ENCODE data around the gene NR5A2.
"Not testable (repeated sequence)": the region's sequence is repeated elsewhere in the genome, so short reads cannot be mapped to it uniquely, and the experiment has no call there.

Gene NR5A2

DNA sequence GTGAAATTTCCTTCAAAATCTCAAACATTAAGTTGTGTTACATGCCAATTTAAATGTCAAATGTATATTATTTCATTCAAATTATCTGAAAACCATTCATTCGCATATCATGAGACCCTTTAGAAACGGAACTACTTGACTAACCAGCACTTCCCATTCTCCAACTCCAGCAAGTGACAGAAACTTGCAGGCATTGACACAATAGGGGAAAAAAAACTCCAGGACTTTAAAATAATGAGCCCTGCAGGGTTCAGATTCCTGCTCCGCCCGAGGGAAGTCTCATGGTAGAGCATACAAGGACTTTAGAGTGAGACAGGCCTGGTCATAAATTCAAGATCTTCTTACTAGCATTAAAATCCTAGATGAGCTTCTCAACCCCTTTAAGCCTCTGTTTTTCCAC lies 138.9 kb downstream of the NR5A2 start:
- no peak for DNase-seq

DNA sequence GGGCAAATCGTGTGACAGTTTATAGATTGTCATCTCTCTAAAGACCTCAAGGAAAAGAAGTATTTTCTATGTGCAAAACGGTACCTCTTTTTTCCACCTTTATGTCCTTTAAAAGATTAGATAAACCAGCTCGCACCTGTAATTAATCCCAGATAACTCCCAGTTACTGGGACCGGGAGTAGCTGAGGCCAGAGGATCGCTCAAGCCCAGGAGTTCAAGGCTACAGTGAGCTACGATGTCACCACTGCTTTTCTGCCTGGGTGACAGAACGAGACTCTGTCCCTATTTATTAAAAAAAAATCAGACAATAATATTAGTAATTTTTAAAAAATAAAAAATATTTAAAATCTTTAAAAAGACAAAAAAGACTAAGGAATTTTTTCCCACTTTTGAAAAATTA lies 141.4 kb downstream of the NR5A2 start:
- no peak for DNase-seq

DNA sequence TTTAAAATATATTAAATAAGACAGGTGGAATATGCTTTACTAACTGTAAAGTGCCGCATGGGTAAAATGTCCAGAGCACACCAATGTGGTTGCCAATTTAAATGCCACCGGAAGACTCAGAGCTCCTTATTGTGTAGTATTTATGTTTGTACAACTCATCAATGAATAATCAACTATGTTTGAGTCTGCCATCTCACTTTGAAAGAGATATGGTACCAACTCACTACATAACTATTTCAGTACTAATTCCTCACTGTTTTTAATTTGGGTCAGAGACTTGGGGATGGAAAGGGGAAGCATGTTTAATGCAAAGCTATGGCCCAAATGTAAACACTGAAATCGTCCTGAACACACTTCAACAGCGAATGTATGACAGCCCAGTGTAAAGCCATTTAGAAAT lies 144.8 kb downstream of the NR5A2 start:
- DNase-seq, result no peak

DNA sequence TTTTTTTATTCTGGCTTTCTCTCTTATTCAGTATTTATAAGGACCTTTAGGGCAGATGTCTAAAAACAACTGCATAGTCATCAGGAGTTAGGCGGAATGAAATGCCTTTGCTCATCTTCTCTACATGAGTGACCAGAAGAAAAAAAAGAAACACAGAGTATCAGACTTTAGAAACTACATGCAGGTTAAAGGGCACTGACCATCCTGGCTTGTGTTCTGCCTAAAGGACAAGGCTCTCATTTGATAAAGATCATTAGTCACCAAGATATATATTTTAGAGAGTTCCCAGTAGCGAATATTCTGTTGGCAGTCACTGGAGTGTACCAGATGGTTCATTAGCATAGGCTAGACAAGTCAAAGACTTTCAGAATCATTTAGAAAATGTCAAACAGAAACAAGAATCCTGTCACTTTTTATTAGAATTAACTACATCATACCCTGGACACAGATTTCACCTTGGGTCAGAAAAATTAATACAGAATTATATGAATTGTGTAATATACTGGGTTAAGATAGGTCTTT lies 145.6 kb downstream of the NR5A2 start:
- no peak for DNase-seq

DNA sequence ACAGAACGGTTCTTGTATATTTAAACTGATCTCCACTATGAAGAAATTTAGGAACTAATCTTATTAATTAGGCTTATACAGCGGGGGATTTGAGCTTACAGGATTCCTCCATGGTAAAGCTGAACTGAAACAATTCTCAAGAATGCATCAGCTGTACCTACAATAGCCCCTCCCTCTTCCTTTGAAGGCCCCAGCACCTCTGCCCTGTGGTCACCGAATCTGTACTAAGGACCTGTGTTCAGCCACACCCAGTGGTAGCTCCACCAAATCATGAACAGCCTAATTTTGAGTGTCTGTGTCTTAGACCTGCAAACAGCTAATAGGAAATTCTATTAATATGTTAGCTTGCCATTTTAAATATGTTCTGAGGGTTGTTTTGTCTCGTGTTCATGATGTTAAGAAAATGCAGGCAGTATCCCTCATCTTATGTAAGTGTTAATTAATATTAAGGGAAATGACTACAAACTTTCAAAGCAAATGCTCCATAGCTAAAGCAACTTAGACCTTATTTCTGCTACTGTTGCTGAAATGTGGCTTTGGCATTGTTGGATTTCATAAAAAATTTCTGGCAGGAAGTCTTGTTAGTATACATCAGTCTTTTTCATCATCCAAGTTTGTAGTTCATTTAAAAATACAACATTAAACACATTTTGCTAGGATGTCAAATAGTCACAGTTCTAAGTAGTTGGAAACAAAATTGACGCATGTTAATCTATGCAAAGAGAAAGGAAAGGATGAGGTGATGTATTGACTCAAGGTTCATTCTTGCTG lies 147.2 kb downstream of the NR5A2 start:
- DNase-seq, result no peak

DNA sequence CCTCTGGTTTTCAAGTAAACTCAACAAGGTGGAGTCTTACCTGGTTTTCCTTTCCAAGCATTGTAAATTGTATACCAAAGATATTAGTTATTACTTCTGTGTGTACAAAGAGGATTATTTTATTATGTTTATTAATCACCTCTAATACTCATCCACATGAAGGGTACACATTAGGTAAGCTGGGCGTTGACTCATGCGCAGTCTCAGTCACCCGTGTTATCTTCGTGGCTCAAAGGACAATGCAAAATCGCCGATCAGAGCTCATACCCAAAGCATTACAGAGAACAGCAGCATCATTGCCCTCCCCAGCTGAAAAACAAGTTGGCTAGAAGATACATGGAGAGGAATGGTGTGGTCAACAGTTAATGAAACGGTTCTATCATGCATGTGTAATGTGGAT lies 148.7 kb downstream of the NR5A2 start:
- DNase-seq, result no peak

DNA sequence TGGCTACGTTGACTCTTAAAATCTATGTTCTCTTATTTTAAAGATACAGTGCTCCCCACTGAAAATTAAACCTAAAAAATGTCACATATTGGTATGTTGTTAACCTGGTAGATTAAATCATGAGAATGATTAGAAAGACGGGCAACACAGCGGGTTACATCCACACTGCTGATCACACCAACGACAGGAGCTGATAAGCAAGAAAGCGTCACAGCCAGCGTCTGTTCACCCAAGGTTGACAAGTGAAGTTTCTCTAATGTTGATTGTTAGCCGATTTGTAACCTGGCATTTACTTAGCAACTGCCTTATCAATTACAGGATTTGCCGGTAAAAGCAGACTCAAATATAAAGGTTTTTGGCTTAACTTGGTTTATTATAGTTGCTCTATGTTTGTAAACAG lies 149.3 kb downstream of the NR5A2 start:
- DNase-seq, result no peak

DNA sequence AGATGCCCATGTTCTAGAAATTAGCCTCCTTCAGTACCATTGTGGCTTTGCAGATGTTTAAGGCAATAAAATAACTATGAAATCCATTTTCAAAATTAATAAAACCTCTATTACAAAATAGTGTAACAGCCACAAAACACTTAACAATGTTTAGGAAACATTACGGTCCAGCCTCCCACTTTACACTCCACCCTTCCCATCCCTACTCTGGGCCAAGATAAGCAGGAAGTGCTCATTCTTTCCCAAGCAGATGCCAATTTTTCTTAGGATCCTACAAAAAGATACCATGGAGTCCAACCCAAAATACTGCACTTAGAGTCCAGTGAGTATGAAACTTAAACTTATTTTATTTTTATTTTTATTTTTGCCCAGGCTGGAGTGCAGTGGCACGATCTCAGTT lies 150.8 kb downstream of the NR5A2 start:
- no peak for DNase-seq

DNA sequence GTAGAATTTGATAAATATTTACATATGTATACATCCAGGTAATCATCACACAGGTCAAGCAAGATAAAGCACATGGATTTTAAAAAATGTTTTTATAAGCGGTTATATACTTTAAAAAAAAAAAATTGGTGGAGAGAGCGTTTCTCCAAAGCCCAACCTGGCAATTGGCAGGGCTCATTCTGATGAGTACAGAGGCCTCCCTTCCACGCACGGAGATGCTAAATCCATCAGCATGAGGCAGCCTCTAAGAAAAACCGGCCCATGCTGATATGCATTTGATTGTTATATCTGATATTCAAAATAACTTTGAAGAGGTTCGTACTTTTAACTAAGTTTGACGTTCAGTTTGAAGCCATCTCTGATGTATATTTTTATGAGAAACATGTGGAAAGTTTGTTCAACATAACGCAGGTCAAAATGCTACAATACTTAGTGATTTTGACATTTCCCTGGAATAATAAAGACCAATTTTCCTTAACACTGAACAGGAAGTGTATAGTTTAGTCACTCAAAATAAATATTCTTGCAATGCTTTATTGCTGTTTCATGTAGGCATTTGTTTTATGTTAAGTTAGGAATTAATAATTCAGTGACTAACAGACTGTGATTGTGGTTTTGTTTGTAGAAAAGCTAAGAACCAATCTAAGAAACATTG lies 151.7 kb downstream of the NR5A2 start:
- DNase-seq, result no peak

DNA sequence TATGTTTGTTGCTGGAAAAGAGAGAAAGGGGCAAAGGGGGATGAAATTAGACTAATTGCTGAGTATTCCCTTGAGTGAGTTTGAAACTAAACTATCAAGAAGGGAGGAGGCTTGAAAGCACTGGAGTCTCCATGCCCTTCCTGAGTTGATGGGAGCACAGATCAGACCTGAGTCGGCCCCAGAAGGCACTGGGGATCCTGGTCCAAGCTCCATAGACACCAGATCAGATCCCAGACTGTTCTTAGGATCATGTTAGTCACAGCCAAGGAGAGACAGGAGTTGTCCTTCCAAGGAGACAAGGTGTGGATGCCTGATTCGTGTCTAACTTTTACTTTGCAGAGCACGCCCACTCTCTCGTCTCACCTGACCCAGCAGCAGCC lies 152.3 kb downstream of the NR5A2 start:
- DNase-seq, result no peak

DNA sequence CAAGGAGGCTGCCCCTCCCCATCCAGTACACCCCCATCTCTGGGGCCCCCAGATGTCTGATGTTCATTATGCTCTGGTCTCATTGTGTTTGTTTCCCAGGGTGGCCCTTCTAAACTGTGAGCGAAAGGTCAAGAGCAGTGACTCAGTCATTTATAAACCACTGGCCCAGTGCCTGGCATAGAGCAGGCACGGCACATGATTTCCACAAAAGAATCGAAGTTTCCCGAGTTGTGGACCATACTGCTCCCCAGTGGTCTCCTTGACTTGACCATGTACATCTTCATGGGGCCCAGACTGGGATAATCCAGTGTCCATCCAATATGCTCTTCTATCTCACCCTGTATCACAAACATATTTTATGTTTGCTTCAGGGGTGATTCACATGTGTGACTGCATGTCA lies 153.3 kb downstream of the NR5A2 start:
- no peak for DNase-seq

DNA sequence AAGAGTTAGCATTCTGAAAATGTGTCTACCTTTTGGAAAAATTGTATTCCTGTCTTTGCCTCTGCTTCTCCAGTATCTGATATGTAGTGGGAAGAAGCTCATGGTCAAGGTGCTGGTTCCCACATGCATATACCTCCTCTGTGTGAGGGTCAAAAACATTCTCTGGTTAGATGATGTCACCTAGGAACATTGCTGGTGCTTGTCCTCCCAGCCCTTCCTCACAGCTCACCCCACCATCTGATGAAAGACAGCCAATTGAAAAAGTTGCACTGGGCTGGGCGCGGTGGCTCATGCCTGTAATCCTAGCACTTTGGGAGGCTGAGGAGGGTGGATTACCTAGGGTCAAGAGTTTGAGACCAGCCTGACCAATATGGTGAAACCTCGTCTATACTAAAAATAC lies 154.4 kb downstream of the NR5A2 start:
- DNase-seq, result no peak

DNA sequence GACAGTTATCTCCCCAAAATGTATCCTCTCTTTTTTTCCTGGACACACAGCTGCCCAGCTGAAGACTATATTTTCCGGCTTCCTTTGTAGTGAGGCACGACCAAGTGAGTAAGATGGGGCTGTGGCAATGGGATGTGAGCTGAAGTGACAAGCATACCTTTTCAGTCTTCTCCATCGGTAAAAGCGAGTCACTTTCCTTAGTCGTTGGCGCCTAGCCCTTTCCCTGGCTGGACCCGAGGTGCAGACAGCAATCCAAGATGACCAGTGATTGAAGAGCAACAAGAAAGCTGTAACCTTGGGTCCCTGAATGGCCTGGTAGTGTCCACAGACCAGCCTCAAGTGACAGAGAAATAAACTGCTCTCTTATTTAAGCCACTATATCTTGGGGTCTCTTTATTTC lies 155.2 kb downstream of the NR5A2 start:
- DNase-seq, result no peak

DNA sequence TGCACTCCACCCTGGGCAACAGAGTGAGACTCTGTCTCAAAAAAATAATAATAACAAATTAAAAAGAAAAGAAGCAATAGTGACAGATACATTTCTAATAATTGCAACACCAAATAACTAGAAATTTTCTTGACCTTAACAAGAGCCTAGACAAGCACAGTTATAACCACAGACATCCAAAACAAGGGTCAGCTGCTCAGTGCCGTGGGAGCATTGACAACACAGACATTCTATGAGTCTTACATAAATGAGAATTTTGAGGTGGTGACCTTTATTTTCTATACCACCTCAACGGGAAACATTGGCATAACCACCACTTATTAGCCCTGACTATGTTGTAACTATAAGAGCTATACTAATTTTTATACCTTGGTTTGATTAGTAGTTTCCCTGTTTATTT lies 156.1 kb downstream of the NR5A2 start:
- no peak for DNase-seq

DNA sequence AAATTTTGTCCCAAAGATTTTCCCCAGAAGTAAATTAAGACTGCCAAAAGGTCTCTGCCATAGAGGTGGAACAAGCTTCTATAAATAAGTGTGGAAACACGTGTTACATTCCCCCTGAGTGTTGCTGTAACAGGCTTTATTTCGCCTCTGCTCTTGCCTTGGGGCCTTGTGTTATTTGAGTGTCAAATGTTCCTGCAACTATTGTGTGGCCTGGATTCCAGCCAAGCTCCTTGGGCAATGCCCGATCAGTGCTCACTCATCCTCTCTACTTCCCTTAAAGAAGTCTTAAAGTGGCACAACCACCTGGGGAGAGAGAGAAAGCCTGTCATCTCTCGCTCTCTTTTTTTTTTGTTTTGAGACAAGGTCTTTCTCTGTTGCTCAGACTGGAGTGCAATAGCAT lies 156.7 kb downstream of the NR5A2 start:
- DNase-seq, result peak; percentile 89

DNA sequence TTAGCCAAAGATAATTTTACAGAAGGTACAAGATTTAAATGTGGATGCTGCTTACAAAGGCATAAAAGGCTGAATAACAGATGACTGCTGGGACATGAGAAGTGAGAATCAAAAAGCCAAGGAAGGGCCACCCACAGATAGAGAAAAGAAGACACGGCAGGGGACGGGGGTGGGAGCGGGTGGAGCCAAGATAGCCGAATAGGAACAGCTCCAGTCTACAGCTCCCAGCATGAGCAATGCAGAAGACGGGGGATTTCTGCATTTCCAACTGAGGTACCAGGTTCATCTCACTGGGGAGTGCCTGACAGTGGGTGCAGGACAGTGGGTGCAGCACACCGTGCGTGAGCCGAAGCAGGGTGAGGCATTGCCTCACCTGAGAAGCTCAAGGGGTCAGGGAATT lies 157.7 kb downstream of the NR5A2 start:
- not testable (repeated sequence) for DNase-seq

DNA sequence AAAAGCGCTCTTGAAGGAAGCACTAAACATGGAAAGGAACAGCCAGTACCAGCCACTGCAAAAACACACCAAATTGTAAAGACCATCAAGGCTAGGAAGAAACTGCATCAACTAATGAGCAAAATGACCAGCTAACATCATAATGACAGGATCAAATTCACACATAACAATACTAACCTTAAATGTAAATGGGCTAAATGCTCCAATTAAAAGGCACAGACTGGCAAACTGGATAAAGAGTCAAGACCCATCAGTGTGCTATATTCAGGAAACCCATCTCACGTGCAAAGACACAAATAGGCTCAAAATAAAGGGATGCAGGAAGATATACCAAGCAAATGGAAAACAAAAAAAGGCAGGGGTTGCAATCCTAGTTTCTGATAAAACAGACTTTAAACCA lies 159.8 kb downstream of the NR5A2 start:
- DNase-seq, result not testable (repeated sequence)

DNA sequence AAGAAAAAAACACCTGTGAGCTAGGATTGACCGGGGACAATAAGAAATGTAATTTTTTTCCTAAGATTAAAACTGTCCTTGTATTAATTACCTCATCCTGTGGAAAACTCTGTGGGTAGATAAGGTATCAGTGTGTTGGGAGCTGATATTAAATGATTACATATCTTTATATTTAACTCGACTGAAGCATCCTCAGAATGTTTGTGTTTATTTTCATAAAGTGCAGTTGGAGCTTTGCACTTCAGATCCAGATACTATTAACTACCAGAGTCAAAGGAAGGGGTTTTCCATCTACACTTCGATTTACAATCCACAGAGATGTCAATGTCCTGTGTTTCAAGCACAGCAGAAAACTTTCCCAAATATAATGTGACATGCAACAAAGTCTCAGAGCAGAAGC lies 164.5 kb downstream of the NR5A2 start:
- no peak for DNase-seq

DNA sequence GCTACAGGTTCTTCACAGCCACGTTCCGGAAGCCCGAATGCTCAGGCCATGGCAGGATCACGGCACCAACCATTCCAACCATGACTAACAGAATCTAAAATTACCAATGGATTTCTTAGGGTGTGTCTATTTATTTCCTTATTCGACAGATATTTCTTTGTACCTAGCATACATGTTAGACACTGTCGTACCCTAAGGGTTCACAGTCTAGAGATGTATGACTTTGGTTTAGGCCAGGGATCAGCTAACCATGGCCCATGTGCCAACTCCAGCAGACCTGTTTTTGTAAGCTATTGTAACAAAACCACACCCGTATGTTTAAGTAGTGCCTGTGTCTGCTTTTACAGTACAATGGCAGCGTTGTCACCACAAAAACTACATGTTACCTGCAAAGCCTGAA lies 167.0 kb downstream of the NR5A2 start:
- DNase-seq, result no peak

DNA sequence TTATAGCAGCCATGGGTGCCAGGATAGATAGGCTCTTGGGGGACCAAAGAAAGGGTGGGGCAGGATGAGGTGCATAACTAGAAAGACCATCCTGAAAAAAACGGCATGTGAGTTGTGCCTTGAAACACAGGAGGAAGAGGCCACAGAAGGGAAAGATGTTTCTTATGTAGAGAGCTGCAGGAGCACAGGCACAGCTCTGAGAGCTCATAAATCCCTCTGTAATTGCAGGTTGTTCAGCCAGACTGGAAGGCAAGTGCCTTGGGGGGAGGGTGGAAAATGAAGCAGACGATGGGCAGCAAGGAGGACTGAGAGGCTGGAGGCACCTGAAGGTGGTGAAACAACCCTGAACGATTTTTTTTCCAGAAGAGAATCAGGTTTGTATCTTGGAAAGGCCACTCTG lies 170.7 kb downstream of the NR5A2 start:
- DNase-seq, result no peak

DNA sequence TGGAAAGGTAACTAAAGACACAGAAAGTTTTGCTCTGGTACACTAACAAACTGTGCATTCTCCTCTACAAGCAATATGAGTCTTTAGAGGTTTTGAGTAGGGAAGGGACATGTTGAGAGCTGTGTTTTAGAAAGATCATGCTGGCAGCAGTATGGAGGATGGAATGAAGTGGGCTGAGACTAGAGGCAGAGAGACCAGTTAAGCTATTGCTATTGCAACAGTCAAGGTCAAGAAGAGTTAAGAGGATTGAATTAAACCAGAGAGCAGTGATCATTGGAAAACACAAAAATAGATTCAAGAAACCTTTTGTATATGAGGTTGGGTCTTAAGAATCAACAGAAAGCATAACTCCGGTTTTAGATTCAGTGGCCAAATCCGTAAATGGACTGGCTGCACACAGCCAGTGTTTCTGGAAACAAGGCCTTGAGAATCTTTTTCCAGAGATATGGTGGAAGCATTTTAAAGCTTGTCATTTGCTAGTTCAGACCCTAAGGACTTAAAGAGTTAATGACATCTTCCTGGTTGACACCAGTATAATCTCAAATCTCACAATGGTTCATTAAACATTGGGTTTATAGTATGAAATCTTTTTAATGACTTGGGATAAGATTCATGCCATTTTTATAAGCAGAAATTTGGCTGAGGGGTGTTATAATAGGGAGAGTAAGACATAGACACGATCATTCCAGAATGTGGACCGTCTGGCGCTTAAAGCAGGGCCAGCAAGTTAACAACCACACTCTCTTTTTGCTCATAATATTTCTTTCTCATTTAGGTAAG lies 177.9 kb downstream of the NR5A2 start:
- DNase-seq, result no peak

DNA sequence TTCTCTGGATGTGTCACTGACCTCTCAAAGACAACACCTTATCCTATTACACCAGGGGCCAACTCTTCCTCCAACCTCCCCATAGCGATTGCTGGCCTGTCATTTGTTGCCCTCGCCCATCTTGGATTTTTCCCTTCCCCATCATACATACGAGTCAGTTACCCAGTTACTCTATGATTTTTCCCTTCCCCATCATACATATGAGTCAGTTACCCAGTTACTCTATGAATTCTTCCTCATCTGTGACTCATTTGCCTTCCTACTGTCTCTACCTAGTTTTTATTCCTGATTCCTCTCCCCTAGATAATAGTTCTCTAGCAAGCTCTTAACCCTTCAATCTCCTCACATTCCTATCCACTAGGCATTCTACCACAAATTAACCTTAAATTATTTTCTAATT lies 178.8 kb downstream of the NR5A2 start:
- DNase-seq, result no peak

DNA sequence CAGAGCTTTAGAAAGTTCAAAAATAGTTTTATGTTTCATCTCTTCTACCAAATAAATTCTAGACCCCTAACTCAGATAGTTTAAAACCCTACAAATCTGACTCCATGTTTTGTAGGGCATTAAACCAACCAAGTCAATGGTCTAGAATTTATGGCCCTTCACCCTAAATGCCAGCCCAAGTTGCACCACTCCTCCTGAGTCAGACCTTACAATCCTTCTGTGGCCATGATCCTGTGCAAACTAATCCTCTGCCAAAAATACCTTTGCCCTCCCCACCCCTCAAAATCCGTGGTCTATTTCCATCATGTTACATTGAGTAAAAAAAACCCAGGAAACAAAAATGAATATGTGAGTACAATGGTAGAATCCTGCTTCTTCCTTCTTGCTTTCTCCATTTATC lies 179.3 kb downstream of the NR5A2 start:
- DNase-seq, result no peak

DNA sequence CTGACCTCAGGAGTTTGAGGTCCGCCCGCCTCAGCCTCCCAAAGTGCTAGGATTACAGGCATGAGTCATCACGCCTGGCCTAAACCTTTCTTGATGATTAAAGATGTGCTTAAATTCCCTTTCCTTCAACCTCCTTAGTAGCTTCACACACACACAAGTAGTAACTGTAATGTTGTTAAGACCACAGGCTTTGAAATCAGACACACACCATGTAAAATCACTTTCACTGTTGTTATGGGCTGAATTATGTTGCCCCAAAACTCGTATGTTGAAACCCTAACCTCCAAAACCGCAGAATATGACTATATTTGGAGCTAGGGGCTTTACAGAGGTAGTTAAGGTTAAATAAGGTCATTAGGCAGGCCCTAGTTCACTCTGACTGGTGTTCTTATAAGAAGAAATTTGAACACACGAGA lies 180.2 kb downstream of the NR5A2 start:
- no peak for DNase-seq

Data from NCI-H2029 (cell line).